Muscle of arm (tissue), 12 donors: ENCODE results near the gene KIAA0753. TPM values are rescaled to one million over a fixed set of nuclear protein-coding genes. Genes with fewer than 3 reads are reported as not detected.
"Not testable (repeated sequence)": the region's sequence is repeated elsewhere in the genome, so short reads cannot be mapped to it uniquely, and the experiment has no call there.

ENCODE experiments used
- DNase-seq: peaks from one replicate; pipeline ENCODE4 v3.0.0-alpha.2; 2013
- polyA plus RNA-seq, 12 donors: library from polyadenylated mRNA; unstranded; fragments of 120-200 nt; gene quantifications; one replicate each; pipeline ENCODE4 v1.2.1, GENCODE V29; 2013; ENCODE audit not compliant: insufficient read length in 12 of 12

KIAA0753 gene
- polyA plus RNA-seq, 12 donors = 10.9 to 41.8 (median 12.7) TPM; not detected in 1

DNA sequence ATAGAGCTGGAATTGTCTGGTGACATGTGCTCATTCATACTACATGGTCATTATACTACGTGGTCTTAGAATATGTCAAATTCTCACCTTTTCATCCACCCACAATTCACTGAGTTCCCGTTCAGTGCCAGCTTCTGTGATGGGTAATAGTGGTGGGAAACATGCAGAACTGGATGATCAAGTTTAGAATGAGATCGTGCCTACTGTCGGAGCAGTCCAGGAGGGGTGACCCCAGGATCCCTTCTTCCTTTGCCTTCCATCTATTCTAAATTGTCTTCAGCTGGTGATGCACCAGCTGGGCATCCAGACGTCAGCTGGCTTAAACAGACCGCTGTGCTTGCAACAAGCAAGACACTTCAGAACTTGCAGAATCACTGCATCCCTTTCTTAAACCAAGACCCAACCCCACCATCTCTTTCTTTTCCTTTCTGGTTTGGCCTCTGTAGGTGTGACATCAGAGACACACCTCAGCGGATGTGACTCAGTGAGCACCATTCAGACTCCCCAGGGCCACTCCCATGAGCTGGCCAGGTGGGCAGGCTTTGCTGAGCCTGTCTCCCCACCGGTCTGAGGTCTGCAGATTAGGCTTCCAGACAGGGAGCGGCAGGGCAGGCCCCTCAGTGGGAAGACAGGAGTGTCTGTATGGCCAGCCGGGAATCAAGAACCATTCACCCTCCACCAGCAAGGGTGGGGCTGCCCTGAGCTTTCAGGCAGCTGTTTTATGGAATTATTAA is 29.1 kb upstream of the KIAA0753 start:
- DNase-seq = no peak

GRCh38 chr17:6668727-6669425 is 28.4 kb upstream of the KIAA0753 start:
- DNase-seq = no peak

DNA sequence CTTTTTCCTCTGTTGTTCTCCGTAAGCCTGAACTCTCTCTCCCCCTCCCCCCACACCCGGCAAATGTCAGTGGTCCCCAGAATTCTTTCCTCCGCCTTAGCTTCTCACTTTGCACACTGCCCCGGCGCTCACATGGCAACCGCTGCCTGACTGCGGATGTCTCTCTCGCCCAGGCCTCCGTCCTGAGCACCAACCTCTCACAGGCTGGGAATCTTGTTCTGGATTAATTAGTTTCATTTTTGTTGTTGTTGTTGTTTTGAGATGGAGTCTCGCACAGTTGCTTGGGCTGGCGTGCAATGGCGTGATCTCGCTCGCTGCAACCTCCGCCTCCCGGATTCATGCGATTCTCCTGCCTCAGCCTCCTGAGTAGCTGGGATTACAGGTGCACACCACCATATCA is 27.7 kb upstream of the KIAA0753 start:
- no peak for DNase-seq

GRCh38 chr17:6667516-6667915 is 27.0 kb upstream of the KIAA0753 start:
- no peak for DNase-seq

DNA sequence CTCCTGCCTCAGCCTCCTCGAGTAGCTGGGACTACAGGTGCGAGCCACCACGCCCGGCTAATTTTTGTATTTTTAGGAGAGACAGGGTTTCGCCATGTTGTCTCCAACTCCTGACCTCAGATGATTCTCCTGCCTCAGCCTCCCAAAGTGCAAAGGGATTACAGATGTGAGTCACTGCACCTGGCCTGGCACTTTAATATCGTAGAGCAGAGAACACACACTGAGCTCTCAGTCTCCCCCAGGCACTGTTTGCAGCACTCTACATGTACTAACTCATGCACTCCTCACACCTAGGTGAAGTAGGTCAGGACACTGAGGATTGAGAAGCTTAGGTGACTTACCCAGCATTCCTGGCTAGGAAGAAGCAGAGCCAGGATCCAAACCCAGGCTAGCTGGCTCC is 26.0 kb upstream of the KIAA0753 start:
- DNase-seq = no peak

DNA sequence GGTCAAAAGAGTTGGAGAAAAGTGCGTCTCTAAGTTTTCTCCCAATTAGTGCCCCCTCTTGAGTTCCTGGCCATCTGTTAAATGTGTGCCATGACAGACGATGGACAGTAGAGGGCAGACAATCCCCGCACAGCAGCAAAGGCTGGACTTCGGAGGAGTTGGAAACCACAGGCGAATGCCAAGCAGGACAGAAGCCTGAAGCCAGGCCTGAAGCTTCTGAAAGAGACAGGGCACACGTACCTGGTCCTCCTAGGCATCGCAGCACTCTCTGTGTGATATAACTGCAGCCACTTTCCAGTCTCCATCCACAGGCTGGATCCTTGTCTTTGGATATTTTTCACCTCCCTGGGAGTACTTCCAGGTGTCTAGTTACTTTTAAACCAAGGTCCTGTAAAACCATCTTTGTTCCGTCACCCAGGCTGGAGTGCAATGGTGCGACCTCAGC is 25.6 kb upstream of the KIAA0753 start:
- peak; percentile 80 for DNase-seq

GRCh38 chr17:6663200-6663599 is 22.7 kb upstream of the KIAA0753 start:
- DNase-seq = not testable (repeated sequence)

DNA sequence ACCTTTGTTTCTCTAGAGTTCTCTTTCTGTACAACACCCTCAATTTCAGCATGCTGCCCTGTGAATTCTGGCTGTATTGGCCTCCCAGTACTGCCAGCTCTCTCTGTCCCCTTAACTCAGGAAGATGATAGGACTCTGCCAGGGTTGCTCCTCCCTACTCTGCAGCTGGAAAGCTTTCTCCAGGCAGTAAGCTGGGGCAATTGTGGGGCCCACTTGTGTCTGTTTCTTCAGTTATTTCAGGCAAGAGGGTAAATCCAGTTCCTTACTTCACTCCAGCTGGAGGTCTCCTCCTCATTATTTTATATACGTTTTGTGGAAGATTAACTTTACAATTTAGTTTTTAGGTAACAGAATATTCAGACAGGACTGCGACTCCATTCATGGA is 20.9 kb upstream of the KIAA0753 start:
- no peak for DNase-seq

GRCh38 chr17:6660805-6661463 is 20.4 kb upstream of the KIAA0753 start:
- no peak for DNase-seq

- no peak for DNase-seq
Measured at GRCh38 chr17:6660101-6660500, 19.6 kb upstream of the KIAA0753 start.

- DNase-seq = not testable (repeated sequence)
Measured at GRCh38 chr17:6658411-6658810, 17.9 kb upstream of the KIAA0753 start.

DNA sequence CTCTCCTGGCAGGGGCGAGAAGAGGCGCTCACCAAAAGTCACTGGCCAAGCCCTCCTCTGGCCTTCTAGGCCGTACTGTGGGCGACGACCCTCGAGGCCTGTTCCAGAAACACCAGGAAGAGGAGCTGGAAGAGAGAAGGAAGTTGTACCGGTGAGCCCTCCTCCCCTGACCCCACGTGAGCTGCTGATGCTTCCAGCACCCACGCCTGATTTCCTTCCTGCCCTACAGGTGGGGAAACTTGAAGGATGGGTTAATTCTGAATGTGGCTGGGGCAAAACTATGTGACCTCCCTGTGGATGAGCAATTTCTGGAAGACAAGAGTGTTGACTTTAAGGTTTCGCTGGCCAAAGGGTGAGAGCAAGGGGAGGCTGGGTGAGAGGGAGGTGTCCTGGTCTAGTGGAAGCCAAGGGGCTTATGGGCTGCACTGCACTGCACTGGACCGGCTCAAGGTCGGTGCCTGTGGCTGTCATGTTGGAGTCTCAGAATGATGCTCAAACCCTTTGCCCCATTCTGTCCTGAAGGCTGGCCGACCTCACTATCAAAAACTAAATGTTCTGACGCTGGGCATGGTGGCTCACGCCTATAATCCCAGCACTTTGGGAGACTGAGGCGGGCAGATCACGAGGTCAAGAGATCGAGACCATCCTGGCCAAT is 17.2 kb upstream of the KIAA0753 start:
- no peak for DNase-seq

GRCh38 chr17:6656797-6657632 is 16.5 kb upstream of the KIAA0753 start:
- not testable (repeated sequence) for DNase-seq

- DNase-seq = not testable (repeated sequence)
Measured at GRCh38 chr17:6655732-6656361, 15.3 kb upstream of the KIAA0753 start.

DNA sequence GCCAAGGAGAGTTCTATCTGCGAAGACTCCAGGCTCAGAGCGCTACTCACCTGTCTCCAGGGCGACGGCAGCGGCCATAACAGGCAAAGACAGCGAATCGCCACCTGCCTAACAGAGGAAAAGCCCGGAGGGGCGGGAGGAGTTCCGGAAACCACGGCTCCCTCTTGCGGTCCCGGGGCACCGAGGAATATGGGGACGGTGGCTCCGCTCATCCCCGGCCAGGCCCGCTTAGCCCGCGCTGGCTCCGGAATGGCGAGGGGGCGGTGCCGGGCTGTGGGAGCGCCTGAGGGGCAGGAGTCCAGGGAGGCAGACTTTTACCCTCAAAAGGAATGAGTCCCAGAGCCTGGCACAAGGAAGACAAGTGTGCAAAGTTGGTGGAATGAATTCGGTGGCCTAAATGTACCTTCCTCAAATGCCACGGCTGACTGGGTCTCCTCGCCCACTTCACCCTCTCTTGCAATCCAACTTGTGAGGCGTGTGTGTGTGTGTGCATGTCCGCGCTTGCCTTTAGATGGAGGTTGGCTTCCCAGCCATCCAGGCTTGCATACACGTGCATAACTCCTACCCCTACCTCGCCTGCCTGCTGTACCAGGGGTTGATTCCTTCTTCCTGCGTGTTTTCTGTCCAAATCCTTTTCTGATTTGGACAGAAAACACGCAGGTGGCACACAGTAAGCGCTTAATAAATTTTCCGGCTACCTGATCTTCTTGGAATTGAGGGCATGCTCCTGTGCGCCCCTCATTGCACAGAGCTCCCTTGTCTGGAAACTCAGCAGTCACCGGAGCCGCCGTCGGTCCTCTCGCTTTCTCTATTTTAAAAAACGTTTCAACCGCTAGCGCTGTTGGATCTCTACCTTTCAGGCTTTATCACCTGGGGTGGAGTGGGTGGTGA is 14.6 kb upstream of the KIAA0753 start:
- DNase-seq = no peak

DNA sequence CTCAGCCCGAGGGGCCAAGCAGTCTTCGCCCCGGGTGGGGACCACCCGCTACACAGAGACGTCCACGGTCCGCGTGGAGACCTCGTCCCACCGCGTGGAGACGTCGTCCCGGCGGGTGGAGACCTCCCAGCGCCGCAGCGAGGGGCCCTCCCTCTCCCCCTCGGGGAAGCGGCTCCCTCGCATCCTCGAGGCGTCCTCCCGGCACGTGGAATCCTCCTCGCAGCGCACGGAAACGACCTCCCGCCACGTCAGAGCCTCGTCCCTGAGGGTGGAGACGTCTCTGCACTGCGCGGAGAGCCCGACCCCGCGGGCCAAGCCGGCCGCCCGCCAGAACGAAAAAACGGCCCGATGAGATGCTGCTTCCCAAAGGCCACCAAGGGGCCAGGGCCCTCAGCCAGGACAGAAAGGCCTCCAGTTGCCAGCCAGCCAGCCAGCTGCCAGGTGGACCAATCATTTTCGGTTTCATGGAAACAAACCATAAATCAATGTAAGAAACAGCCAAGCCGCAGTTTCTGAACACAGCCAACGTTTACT is 11.5 kb upstream of the KIAA0753 start:
- DNase-seq = peak; percentile 53

GRCh38 chr17:6651354-6651918 is 10.9 kb upstream of the KIAA0753 start, which contains the start of the genes C17orf100 and MED31:
TSS of gene C17orf100 (plus strand) at chr17:6651762. CDS start at chr17:6651914, 152 bp downstream.
TSS of gene MED31 (minus strand) at chr17:6651605. CDS start at chr17:6651528, 77 bp downstream.
- peak; percentile 93 for DNase-seq

GRCh38 chr17:6648181-6648580 is 7.7 kb upstream of the KIAA0753 start:
- DNase-seq = no peak
